GOT3 (cell line): ENCODE measurements around the gene GADD45B.
"Not testable (repeated sequence)": the region's sequence is repeated elsewhere in the genome, so short reads cannot be mapped to it uniquely, and the experiment has no call there.

Experiments
- DNase-seq: peaks from one replicate; lab custom pipeline; 2025; ENCODE audit warnings: mixed read lengths; lab: John Stamatoyannopoulos, UW

Gene GADD45B

GRCh38 chr19:2488405-2488941 is 12.5 kb downstream of the GADD45B start:
- DNase-seq = no peak

DNA sequence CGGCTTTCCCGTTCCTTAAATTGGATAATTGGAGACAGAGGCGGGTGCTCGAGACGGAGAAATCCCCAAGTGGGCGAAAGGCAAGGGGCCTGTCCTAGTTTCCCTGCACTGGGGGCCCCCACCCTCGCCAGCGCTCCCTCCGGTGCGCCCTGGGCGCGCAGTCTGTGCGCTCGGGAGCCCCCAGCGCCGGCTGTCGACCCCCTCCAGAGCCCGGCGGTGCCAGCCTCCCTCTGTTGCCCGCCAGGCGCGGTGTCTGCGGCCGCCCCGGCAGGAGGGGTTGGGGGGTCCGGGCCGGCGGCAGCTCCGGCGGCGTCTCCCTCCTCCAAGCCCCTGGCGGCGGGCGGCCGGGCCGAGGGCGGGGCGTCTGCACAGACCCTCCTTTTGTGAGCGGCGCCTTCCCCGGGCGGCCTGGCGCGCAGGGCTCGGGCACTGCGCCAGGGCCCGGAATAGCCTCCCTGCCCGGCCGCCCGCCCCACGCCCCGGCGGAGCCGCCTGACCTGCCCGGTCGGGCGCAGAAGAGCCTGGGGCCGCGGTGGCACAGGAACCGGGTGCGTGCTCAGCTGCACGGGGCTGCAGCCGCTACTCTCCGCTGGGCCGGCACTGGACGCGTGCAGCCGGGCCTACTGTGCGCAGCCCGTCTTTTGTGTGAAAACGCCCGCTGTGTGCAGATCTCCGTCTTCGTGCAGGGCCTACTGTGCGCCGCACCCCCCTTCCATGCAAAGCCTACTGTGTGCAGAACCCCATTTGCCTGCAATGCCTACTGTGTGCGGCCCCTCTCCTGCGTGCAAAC is 13.2 kb downstream of the GADD45B start:
- DNase-seq = no peak

DNA sequence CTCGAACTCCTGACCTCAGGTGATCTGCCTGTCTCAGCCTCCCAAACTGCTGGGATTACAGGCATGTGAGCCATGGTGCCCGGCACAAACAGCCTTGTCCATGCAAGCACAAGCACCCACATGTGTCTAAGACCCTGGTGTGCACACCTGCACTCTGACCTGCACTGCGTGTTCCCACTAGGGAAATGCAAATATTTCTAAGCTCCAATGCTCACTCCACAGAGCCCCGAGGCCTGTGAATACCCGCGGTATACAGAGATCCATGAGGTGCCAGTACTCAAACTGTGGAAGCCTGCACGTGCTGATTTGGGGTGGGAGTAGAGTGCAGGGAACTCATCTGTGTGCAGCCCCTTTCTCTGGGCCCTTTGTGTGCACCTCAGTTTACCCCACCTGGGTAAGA is 14.7 kb downstream of the GADD45B start:
- DNase-seq = no peak

- DNase-seq = no peak
These were observed 15.3 kb downstream of the GADD45B start for GRCh38 chr19:2491130-2491801.

- DNase-seq = no peak
These were observed 16.9 kb downstream of the GADD45B start for GRCh38 chr19:2492870-2493269.

- DNase-seq = not testable (repeated sequence)
These were observed 17.5 kb downstream of the GADD45B start for GRCh38 chr19:2493448-2493847.

GRCh38 chr19:2494084-2494446 is 18.1 kb downstream of the GADD45B start:
- DNase-seq = no peak

DNA sequence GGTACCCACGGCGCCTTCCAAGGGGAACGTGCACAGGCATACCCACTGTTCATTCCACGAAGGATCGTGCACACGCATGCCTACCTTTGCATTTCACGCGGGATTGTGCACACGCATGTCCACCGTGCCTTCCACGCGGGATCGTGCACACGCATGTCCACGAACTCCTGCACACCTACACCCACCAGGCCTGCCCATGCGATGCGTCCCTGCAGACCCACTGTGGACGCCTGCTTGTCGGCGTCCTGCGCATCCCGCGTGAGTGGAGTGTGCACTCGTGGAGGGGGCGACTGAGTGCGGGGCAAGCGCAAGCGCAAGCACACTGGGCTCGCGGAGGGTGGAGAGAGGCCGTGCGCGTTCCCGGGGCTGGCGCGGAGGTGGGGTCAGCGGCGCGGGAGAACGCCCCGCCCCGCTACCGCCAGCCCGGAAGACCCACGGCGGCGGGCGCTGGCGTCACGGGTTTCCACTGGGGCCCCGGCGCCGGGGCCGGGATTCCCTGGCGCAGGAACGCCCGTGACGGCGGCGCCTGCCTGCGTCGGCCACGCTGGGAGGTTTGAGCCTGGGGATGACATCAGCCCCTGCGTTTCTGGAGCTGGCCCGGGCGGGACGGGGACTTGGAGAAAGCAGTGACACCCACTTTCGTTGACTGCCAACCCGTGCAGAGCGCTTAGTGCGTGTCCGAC is 18.7 kb downstream of the GADD45B start:
- DNase-seq = peak; percentile 36

DNA sequence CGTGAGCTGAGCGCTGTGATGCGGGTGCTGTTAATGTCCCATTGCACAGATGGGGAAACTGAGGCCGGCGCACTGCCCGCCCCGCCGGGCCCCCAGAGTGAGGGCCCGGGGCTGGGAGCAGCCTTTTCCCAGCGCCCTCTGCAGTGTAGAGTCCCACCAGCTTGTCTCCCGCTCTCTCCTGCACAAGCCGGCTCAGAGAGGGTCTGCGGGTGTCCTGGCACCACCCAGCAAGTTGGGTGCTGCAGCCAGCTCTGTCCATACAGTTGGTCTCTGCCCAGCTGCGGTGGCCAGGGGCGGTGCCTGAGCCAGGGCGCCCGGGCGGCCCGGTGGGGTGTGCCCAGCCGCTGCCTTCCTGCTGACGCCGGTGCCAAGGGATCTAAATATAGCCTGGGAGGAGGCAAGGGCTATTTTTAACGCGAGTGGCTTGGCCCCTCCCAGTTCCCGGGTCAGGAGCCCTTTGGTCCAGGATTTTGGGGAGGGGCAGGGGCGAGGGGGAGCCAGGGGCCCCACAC is 19.3 kb downstream of the GADD45B start:
- DNase-seq = peak; percentile 48

GRCh38 chr19:2495651-2496316 is 19.9 kb downstream of the GADD45B start:
- no peak for DNase-seq

- DNase-seq = no peak
These were observed 21.3 kb downstream of the GADD45B start for GRCh38 chr19:2497186-2497585.

DNA sequence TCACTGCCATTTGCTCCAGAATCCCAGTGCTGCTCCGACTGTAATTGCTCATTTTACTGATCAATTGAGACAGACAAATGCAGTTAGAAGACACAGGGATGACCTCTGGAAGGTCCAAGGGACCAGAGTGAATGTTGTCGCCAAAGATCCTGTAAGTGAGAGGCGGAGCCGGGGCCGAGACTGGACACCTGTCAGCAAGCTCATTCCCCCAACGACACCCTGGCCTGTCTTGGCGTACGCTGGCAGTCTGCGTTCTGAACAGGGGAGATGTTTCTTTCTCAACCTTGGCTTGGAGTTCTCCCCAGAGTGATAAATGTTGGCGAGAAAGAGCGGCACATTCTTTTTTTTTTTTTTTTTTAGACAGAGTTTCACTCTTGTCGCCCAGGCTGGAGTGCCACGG is 24.2 kb downstream of the GADD45B start:
- no peak for DNase-seq

GRCh38 chr19:2500841-2501261 is 24.9 kb downstream of the GADD45B start:
- DNase-seq = no peak

- no peak for DNase-seq
These were observed 27.7 kb downstream of the GADD45B start for GRCh38 chr19:2503521-2504109.

GRCh38 chr19:2506656-2507055 is 30.7 kb downstream of the GADD45B start:
- DNase-seq = not testable (repeated sequence)

DNA sequence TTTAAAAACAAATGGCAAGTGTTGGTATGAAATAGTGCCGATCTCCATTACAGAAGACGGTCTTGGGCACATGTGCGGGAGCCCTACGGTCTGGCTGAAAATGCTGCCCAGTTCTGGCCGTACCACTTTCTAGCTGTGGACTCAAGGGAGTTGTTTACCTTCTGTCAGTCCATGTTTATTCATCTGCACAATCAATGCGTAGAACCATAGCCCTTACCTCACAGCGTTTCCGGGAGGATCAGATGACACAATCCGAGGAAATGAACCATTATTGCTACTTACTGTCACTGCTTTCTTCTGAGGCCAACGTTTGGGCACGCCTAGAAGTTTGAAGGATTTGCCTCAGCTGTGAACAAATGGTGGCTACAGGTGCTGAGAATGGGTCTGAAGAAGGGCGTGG is 31.2 kb downstream of the GADD45B start:
- DNase-seq = no peak

- no peak for DNase-seq
These were observed 33.2 kb downstream of the GADD45B start for GRCh38 chr19:2509096-2509495.

DNA sequence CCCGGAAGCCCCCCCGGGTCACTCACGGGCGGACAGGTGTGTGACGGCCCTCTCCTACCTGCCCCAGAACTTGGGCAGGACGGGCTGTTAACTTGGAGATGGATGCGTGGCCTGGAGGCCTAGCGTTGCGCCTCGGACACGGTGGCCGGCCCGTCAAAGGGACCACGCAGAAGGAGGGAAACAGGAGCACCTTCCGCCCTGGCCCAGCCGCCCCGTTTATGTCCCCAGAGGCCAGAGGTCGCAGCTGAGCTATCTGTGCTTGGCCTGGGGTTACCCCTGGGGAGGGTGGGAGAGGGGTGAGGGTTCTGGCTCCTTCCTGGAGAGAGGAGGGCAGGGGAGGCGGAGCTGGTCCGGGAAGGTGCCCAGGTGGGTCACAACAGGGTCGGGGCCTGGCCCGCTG is 35.6 kb downstream of the GADD45B start:
- DNase-seq = no peak

DNA sequence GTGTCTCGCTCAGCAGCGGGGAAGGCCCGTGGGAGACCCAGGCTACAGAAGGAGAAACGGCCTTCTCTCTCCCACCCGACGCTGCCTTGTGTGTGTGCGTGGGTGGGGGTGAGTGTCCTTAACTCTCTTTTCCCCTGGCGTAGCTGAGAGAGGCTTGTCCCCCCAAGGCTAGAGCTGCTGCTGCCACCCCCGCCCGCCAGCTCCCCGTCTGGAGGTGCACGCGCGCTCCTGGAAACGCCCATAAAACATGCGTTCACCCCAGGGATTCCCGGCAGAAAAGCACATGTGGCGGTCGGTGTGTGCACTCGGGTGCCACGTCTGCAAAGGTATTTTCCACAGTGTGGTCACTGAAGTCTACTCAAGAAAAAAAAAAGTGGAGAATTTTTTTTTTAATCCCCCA is 36.1 kb downstream of the GADD45B start:
- no peak for DNase-seq

GRCh38 chr19:2512523-2513431 is 36.9 kb downstream of the GADD45B start:
- no peak for DNase-seq
